Colonic mucosa (tissue), 4 donors: ENCODE data around the gene RBX1. TPM values are rescaled to one million over a fixed set of nuclear protein-coding genes. Genes with fewer than 3 reads are reported as not detected.
"Not testable (repeated sequence)": the region's sequence is repeated elsewhere in the genome, so short reads cannot be mapped to it uniquely, and the experiment has no call there.

Experiments used
- DNase-seq: peaks from one replicate; pipeline ENCODE4 v3.0.0-alpha.2; 2020
- H3K27ac ChIP-seq: fragments of 200-600 bp; one replicate; pipeline ENCODE4 v1.8.0; 2021
- H3K27me3 ChIP-seq: fragments of 200-600 bp; one replicate; pipeline ENCODE4 v1.8.0; 2021
- H3K36me3 ChIP-seq: fragments of 200-600 bp; one replicate; pipeline ENCODE4 v1.8.0; 2021
- H3K4me1 ChIP-seq: fragments of 200-600 bp; one replicate; pipeline ENCODE4 v1.8.0; 2021; ENCODE audit warnings: mild to moderate bottlenecking
- H3K4me3 ChIP-seq: fragments of 200-600 bp; one replicate; pipeline ENCODE4 v1.8.0; 2021
- H3K9ac ChIP-seq, 2 donors: one replicate each; pipeline ENCODE4 v1.7.0; 2013; ENCODE audit warnings: control low read depth in 2 of 2, low read depth in 2 of 2, low read length in 2 of 2
- H3K9me3 ChIP-seq: fragments of 200-600 bp; one replicate; pipeline ENCODE4 v1.8.0; 2021
- CTCF ChIP-seq: fragments of 200-600 bp; IDR thresholded peaks from one replicate; pipeline ENCODE4 v1.8.0; 2022; ENCODE audit warnings: antibody characterized with exemption, mild to moderate bottlenecking
- intact Hi-C: fragments of 100-400 bp; cut with DNase I; formaldehyde crosslinking; loops from one replicate; pipeline ENCODE4 v1.14.1; 2022
- total RNA-seq, 2 donors: library from RNA; stranded (reverse); fragmentation: NEBNext Ultra II Directional in 1 of 2; extraction: Animal tissue kit (Norgen Biotek cat#: 25700) in 1 of 2; gene quantifications; one replicate each; pipeline ENCODE4 v1.2.1, GENCODE V29; 2021
- donor health status: healthy.
- donor health status: DM: no; HTN: no; CAD: no.
- donor health status: DM: no; HTN: no; CAD: no.

RBX1 gene
- total RNA-seq, 2 donors from 2014 or later, result 37.7 to 46.0 TPM

- Histone ChIP-seq H3K4me3 (no peak overlapping the region), H3K9ac (no peak overlapping the region), H3K36me3 (no peaks in the 10 kb centered on the region), H3K27me3 (no peaks in the 10 kb centered on the region), H3K4me1 (no peaks in the 10 kb centered on the region), H3K27ac (no peak overlapping the region), H3K9me3 (no peaks in the 10 kb centered on the region)
- no peak for TF ChIP-seq CTCF
- no peak for DNase-seq
- intact Hi-C loops, result no loop called here
These were observed 48.9 kb downstream of the RBX1 start for GRCh38 chr22:41000040-41000565.

GRCh38 chr22:41000941-41001721, 50.0 kb downstream of the RBX1 start:
- H3K4me3 ChIP-seq, result no peak overlapping the region
- DNase-seq, result no peak
- H3K9me3 ChIP-seq, result no peaks in the 10 kb centered on the region
- no peak overlapping the region for H3K27ac ChIP-seq
- no peaks in the 10 kb centered on the region for H3K36me3 ChIP-seq
- no peaks in the 10 kb centered on the region for H3K4me1 ChIP-seq
- no peak for TF ChIP-seq CTCF
- intact Hi-C loops, result no loop called here
- H3K27me3 ChIP-seq, result no peaks in the 10 kb centered on the region
- no peak overlapping the region for H3K9ac ChIP-seq

GRCh38 chr22:41001722-41002122, 50.5 kb downstream of the RBX1 start:
- H3K9ac ChIP-seq, result no peak overlapping the region
- no peaks in the 10 kb centered on the region for H3K9me3 ChIP-seq
- no peaks in the 10 kb centered on the region for H3K27me3 ChIP-seq
- no peaks in the 10 kb centered on the region for H3K36me3 ChIP-seq
- DNase-seq, result no peak
- no peak for TF ChIP-seq CTCF
- no peak overlapping the region for H3K4me3 ChIP-seq
- intact Hi-C loops, result no loop called here
- H3K27ac ChIP-seq, result no peak overlapping the region
- H3K4me1 ChIP-seq, result no peaks in the 10 kb centered on the region

GRCh38 chr22:41002386-41002785, 51.2 kb downstream of the RBX1 start:
- H3K36me3 ChIP-seq, intact Hi-C loops: not testable (repeated sequence)

GRCh38 chr22:41003066-41003465, 51.9 kb downstream of the RBX1 start:
- Histone ChIP-seq H3K27ac (no peak overlapping the region), H3K9ac (no peak overlapping the region), H3K36me3 (no peaks in the 10 kb centered on the region), H3K9me3 (no peaks in the 10 kb centered on the region), H3K27me3 (no peaks in the 10 kb centered on the region), H3K4me3 (no peak overlapping the region), H3K4me1 (no peaks in the 10 kb centered on the region)
- intact Hi-C loops, result no loop called here
- no peak for TF ChIP-seq CTCF
- no peak for DNase-seq

More at GRCh38 chr22:41002386-41002785, 51.2 kb downstream of the RBX1 start:
- H3K27ac ChIP-seq, H3K4me1 ChIP-seq, H3K9me3 ChIP-seq, H3K4me3 ChIP-seq, H3K27me3 ChIP-seq, H3K9ac ChIP-seq, DNase-seq: not testable (repeated sequence)

GRCh38 chr22:41003976-41004375, 52.8 kb downstream of the RBX1 start:
- intact Hi-C loops, result no loop called here
- no peaks in the 10 kb centered on the region for H3K4me1 ChIP-seq
- DNase-seq, result no peak
- H3K4me3 ChIP-seq, result no peak overlapping the region
- H3K36me3 ChIP-seq, result no peaks in the 10 kb centered on the region
- H3K9me3 ChIP-seq, result no peaks in the 10 kb centered on the region
- no peak overlapping the region for H3K27ac ChIP-seq
- no peaks in the 10 kb centered on the region for H3K27me3 ChIP-seq
- no peak for TF ChIP-seq CTCF
- no peak overlapping the region for H3K9ac ChIP-seq
